ENCODE results near the gene ST8SIA5.

Gene ST8SIA5

GRCh38 chr18:46629361-46629760 is 127.5 kb downstream of the ST8SIA5 start:
- no peaks in the 10 kb centered on the region for H4K20me1 ChIP-seq (ENCODE audit: control insufficient read depth, insufficient read depth, low read depth, low read length)
- TF ChIP-seq EZH2phosphoT487 (IDR thresholded peaks at IDR 0.05; ENCODE audit: borderline replicate concordance, low read length) = no peak
- no peak for TF ChIP-seq CTCF (IDR thresholded peaks at IDR 0.05; ENCODE audit: low read depth, low read length, poor library complexity, severe bottlenecking)
- no peaks in the 10 kb centered on the region for H3K9me3 ChIP-seq (ENCODE audit: control insufficient read depth, insufficient read depth, low read length)
- 0 out of 2 replicates have a peak, but pooled peaks cover 4% of the 10 kb centered on the region for H3K27me3 ChIP-seq (ENCODE audit: control insufficient read depth, low read length)
- H3K27ac ChIP-seq (ENCODE audit: low read depth, low read length) = no peak overlapping the region
- H3K4me3 ChIP-seq (ENCODE audit: low read length) = no peak overlapping the region
- H3K36me3 ChIP-seq (ENCODE audit: control insufficient read depth, low read length) = no peaks in the 10 kb centered on the region
- no peaks in the 10 kb centered on the region for H3K79me2 ChIP-seq (ENCODE audit: control insufficient read depth, low read length)
- H3F3A ChIP-seq (ENCODE audit: control insufficient read depth, insufficient read depth) = no peaks in the 10 kb centered on the region
- H3K4me2 ChIP-seq (ENCODE audit: low read length) = no peak overlapping the region
- H3K9me2 ChIP-seq (replicated peaks; ENCODE audit: control insufficient read depth, low read length) = no peaks in the 10 kb centered on the region
- H3K4me1 ChIP-seq (ENCODE audit: control insufficient read depth, low read length) = no peaks in the 10 kb centered on the region

GRCh38 chr18:46628206-46628605 is 128.6 kb downstream of the ST8SIA5 start:
- Histone ChIP-seq H3K27me3 (ENCODE audit: control insufficient read depth, low read length) (no peaks in the 10 kb centered on the region), H3K36me3 (ENCODE audit: control insufficient read depth, low read length) (no peaks in the 10 kb centered on the region), H3K79me2 (ENCODE audit: control insufficient read depth, low read length) (no peaks in the 10 kb centered on the region), H3K9me2 (replicated peaks; ENCODE audit: control insufficient read depth, low read length) (no peaks in the 10 kb centered on the region), H3K4me1 (ENCODE audit: control insufficient read depth, low read length) (peaks cover 4% of the 10 kb centered on the region; the same call in 1 of the 2 replicates), H3K9me3 (ENCODE audit: control insufficient read depth, insufficient read depth, low read length) (no peaks in the 10 kb centered on the region), H3K4me2 (ENCODE audit: low read length) (no peak overlapping the region), H3F3A (ENCODE audit: control insufficient read depth, insufficient read depth) (no peaks in the 10 kb centered on the region), H3K4me3 (ENCODE audit: low read length) (no peak overlapping the region), H3K27ac (ENCODE audit: low read depth, low read length) (no peak overlapping the region), H4K20me1 (ENCODE audit: control insufficient read depth, insufficient read depth, low read depth, low read length) (no peaks in the 10 kb centered on the region)
- TF ChIP-seq EZH2phosphoT487 (IDR thresholded peaks at IDR 0.05; ENCODE audit: borderline replicate concordance, low read length) = no peak
- TF ChIP-seq CTCF (IDR thresholded peaks at IDR 0.05; ENCODE audit: low read depth, low read length, poor library complexity, severe bottlenecking) = no peak

GRCh38 chr18:46627136-46627535 is 129.7 kb downstream of the ST8SIA5 start:
- H3K9me2 ChIP-seq (replicated peaks; ENCODE audit: control insufficient read depth, low read length) = no peaks in the 10 kb centered on the region
- H3K36me3 ChIP-seq (ENCODE audit: control insufficient read depth, low read length) = no peaks in the 10 kb centered on the region
- H3K4me1 ChIP-seq (ENCODE audit: control insufficient read depth, low read length) = peaks cover 4% of the 10 kb centered on the region; the same call in 1 of the 2 replicates
- H4K20me1 ChIP-seq (ENCODE audit: control insufficient read depth, insufficient read depth, low read depth, low read length) = no peaks in the 10 kb centered on the region
- no peak for TF ChIP-seq EZH2phosphoT487 (IDR thresholded peaks at IDR 0.05; ENCODE audit: borderline replicate concordance, low read length)
- no peak for TF ChIP-seq CTCF (IDR thresholded peaks at IDR 0.05; ENCODE audit: low read depth, low read length, poor library complexity, severe bottlenecking)
- no peaks in the 10 kb centered on the region for H3K79me2 ChIP-seq (ENCODE audit: control insufficient read depth, low read length)
- H3K27ac ChIP-seq (ENCODE audit: low read depth, low read length) = no peak overlapping the region
- no peaks in the 10 kb centered on the region for H3F3A ChIP-seq (ENCODE audit: control insufficient read depth, insufficient read depth)
- no peak overlapping the region for H3K4me2 ChIP-seq (ENCODE audit: low read length)
- no peaks in the 10 kb centered on the region for H3K27me3 ChIP-seq (ENCODE audit: control insufficient read depth, low read length)
- no peaks in the 10 kb centered on the region for H3K9me3 ChIP-seq (ENCODE audit: control insufficient read depth, insufficient read depth, low read length)
- no peak overlapping the region for H3K4me3 ChIP-seq (ENCODE audit: low read length)
